ENCODE results near the gene KIR2DL4. TPM values are rescaled to one million over a fixed set of nuclear protein-coding genes. Genes with fewer than 3 reads are reported as not detected.
"Not testable (repeated sequence)": the region's sequence is repeated elsewhere in the genome, so short reads cannot be mapped to it uniquely, and the experiment has no call there.

The KIR2DL4 gene
- total RNA-seq (not detected), polyA plus RNA-seq (under 1 TPM in 1 of 3 donors, not detected in 2; 0.05 TPM)
- long read RNA-seq, donor 1 = 0 reads
- long read RNA-seq, donor 2 = 0 reads

- no peak for TF ChIP-seq CTCF (IDR thresholded peaks at IDR 0.05)
- ATAC-seq (no peak), DNase-seq (no peak)
- H3K4me3 ChIP-seq = no peak within 1 kb of the TSS
- no peak within 1 kb of the TSS for H3K27ac ChIP-seq
- no peaks in the 10 kb centered on the region for H3K9me3 ChIP-seq
- WGBS, 3 donors = 83 to 86% (median 83%) methylated on average over 10 of the region's 10 CpGs
- H3K4me1 ChIP-seq = no peaks in the 10 kb centered on the region
- H3K36me3 ChIP-seq (ENCODE audit: insufficient read depth in 1 of 2, low read depth in 1 of 2) = no peaks in the 10 kb centered on the region
- intact Hi-C loops (cut with DNase I) = no loop called here
- no peaks in the 10 kb centered on the region for H3K27me3 ChIP-seq (ENCODE audit: insufficient read depth in 3 of 3, low read length in 2 of 3)
Observed at GRCh38 chr19:54803410-54803809, at the start of gene KIR2DL4. Gene KIR2DL4, plus strand, starts transcription at chr19:54803610. Its CDS starts 42 bp downstream, at chr19:54803652.

- H3K4me1 ChIP-seq; intact Hi-C loops (cut with DNase I); H3K9me3 ChIP-seq; H3K27me3 ChIP-seq (ENCODE audit: insufficient read depth in 3 of 3, low read length in 2 of 3); DNase-seq; ATAC-seq; H3K36me3 ChIP-seq (ENCODE audit: insufficient read depth in 1 of 2, low read depth in 1 of 2); H3K27ac ChIP-seq; H3K4me3 ChIP-seq: not testable (repeated sequence)
- 61 to 84% (median 70%) methylated on average over 8 to 11 of the region's 12 CpGs for WGBS, 3 donors
Observed at GRCh38 chr19:54756204-54757110, 47.0 kb upstream of the KIR2DL4 start.

GRCh38 chr19:54758577-54758976 lies 44.8 kb upstream of the KIR2DL4 start:
- DNase-seq; H3K27ac ChIP-seq; H3K4me1 ChIP-seq; H3K27me3 ChIP-seq (ENCODE audit: insufficient read depth in 3 of 3, low read length in 2 of 3); H3K36me3 ChIP-seq (ENCODE audit: insufficient read depth in 1 of 2, low read depth in 1 of 2); intact Hi-C loops (cut with DNase I); ATAC-seq; H3K9me3 ChIP-seq; H3K4me3 ChIP-seq: not testable (repeated sequence)
- WGBS, 3 donors = 59 to 68% (median 60%) methylated on average over 6 of the region's 6 CpGs

- H3K27me3 ChIP-seq (ENCODE audit: insufficient read depth in 3 of 3, low read length in 2 of 3); H3K4me3 ChIP-seq; ATAC-seq; intact Hi-C loops (cut with DNase I); H3K4me1 ChIP-seq; H3K27ac ChIP-seq; DNase-seq; H3K36me3 ChIP-seq (ENCODE audit: insufficient read depth in 1 of 2, low read depth in 1 of 2); H3K9me3 ChIP-seq: not testable (repeated sequence)
- 58 to 70% (median 61%) methylated on average over 8 of the region's 8 CpGs for WGBS, 3 donors
Observed at GRCh38 chr19:54764219-54764618, 39.2 kb upstream of the KIR2DL4 start.

GRCh38 chr19:54766464-54766863 lies 36.9 kb upstream of the KIR2DL4 start:
- H3K27ac ChIP-seq; H3K27me3 ChIP-seq (ENCODE audit: insufficient read depth in 3 of 3, low read length in 2 of 3); H3K9me3 ChIP-seq; DNase-seq; H3K4me1 ChIP-seq; H3K36me3 ChIP-seq (ENCODE audit: insufficient read depth in 1 of 2, low read depth in 1 of 2); ATAC-seq; intact Hi-C loops (cut with DNase I); H3K4me3 ChIP-seq: not testable (repeated sequence)
- 66 to 82% (median 73%) methylated on average over 2 to 4 of the region's 4 CpGs for WGBS, 3 donors

- intact Hi-C loops (cut with DNase I) = not testable (repeated sequence)
Observed at GRCh38 chr19:54769646-54770045, 33.8 kb upstream of the KIR2DL4 start, which contains the start of gene KIR2DL1. Gene KIR2DL1, plus strand, starts transcription at chr19:54769793. Its CDS starts 58 bp downstream, at chr19:54769851.

GRCh38 chr19:54770511-54770910 lies 32.9 kb upstream of the KIR2DL4 start:
- intact Hi-C loops (cut with DNase I); H3K27ac ChIP-seq; H3K9me3 ChIP-seq; H3K36me3 ChIP-seq (ENCODE audit: insufficient read depth in 1 of 2, low read depth in 1 of 2); H3K4me3 ChIP-seq; DNase-seq; ATAC-seq; H3K27me3 ChIP-seq (ENCODE audit: insufficient read depth in 3 of 3, low read length in 2 of 3); H3K4me1 ChIP-seq: not testable (repeated sequence)
- 75 to 79% (median 77%) methylated on average over 3 to 4 of the region's 4 CpGs for WGBS, 3 donors

More at GRCh38 chr19:54769646-54770045, 33.8 kb upstream of the KIR2DL4 start, which contains the start of gene KIR2DL1:
- H3K4me1 ChIP-seq; DNase-seq; H3K9me3 ChIP-seq; H3K27ac ChIP-seq; ATAC-seq; H3K36me3 ChIP-seq (ENCODE audit: insufficient read depth in 1 of 2, low read depth in 1 of 2); H3K4me3 ChIP-seq; H3K27me3 ChIP-seq (ENCODE audit: insufficient read depth in 3 of 3, low read length in 2 of 3): not testable (repeated sequence)
- 91 to 94% (median 93%) methylated on average over 15 of the region's 15 CpGs for WGBS, 3 donors

- H3K4me3 ChIP-seq; ATAC-seq; H3K9me3 ChIP-seq; intact Hi-C loops (cut with DNase I); H3K27ac ChIP-seq; H3K36me3 ChIP-seq (ENCODE audit: insufficient read depth in 1 of 2, low read depth in 1 of 2); DNase-seq; H3K4me1 ChIP-seq; H3K27me3 ChIP-seq (ENCODE audit: insufficient read depth in 3 of 3, low read length in 2 of 3): not testable (repeated sequence)
- WGBS, 3 donors = 70 to 79% (median 75%) methylated on average over 7 to 14 of the region's 15 CpGs
Observed at GRCh38 chr19:54771018-54771960, 32.1 kb upstream of the KIR2DL4 start.

GRCh38 chr19:54772666-54773065 lies 30.7 kb upstream of the KIR2DL4 start:
- H3K27me3 ChIP-seq (ENCODE audit: insufficient read depth in 3 of 3, low read length in 2 of 3); H3K27ac ChIP-seq; ATAC-seq; H3K36me3 ChIP-seq (ENCODE audit: insufficient read depth in 1 of 2, low read depth in 1 of 2); DNase-seq; H3K4me1 ChIP-seq; intact Hi-C loops (cut with DNase I); H3K4me3 ChIP-seq; H3K9me3 ChIP-seq: not testable (repeated sequence)
- 33 to 72% (median 43%) methylated on average over 2 of the region's 2 CpGs for WGBS, 3 donors
